ENCODE measurements around the gene CDT1. TPM values are rescaled to one million over a fixed set of nuclear protein-coding genes. Genes with fewer than 3 reads are reported as not detected.
"Not testable (repeated sequence)": the region's sequence is repeated elsewhere in the genome, so short reads cannot be mapped to it uniquely, and the experiment has no call there.

CDT1 gene
- total and polyA plus RNA-seq, 2 donors (not counting 1 experiment from before 2014, with no cell fraction given): 1.3 to 3.6 TPM

GRCh38 chr16:88785106-88785924 lies 18.3 kb upstream of the CDT1 start, which contains the start of gene PIEZO1:
Gene PIEZO1, minus strand, starts transcription at chr16:88785220. Its CDS starts 256 bp downstream, at chr16:88784964.
- Histone ChIP-seq H2AFZ (ENCODE audit: low read length) (no peak within 1 kb of the TSS), H3K27me3 (ENCODE audit: control insufficient read depth, insufficient read depth, low read length) (no peaks in the 10 kb centered on the region), H3K36me3 (ENCODE audit: control insufficient read depth, insufficient read depth, low read length) (peaks cover 1% of the 10 kb centered on the region), H3K79me2 (ENCODE audit: control insufficient read depth, insufficient read depth, low read length) (peaks cover 38% of the 10 kb centered on the region), H3K4me2 (ENCODE audit: extremely low read depth, insufficient read depth, low read length) (peak within 1 kb of the TSS; percentile 79), H3K9me3 (ENCODE audit: control insufficient read depth, insufficient read depth, low read depth, low read length) (no peaks in the 10 kb centered on the region), H4K20me1 (ENCODE audit: control insufficient read depth, extremely low read depth, insufficient read depth, low read length) (peaks cover under 1% of the 10 kb centered on the region), H3K4me3 (replicated peaks in 1 of 4; ENCODE audit: control extremely low read depth in 1 of 4, insufficient read depth in 1 of 4, low read depth in 3 of 4, low read length in 4 of 4) (peak within 1 kb of the TSS; percentile 65 to 97 (median 80)), H3K9ac (ENCODE audit: insufficient read depth, low read length) (peak within 1 kb of the TSS; percentile 86), H3K4me1 (ENCODE audit: control insufficient read depth, extremely low read depth, insufficient read depth, low read length) (peaks cover 27% of the 10 kb centered on the region), H3K27ac (ENCODE audit: insufficient read depth, low read length) (peak within 1 kb of the TSS; percentile 83)
- TF ChIP-seq EZH2 (IDR thresholded peaks at IDR 0.05; ENCODE audit: low read length, missing control alignments) (no peak), CTCF (conservative IDR thresholded peaks at IDR 0.05 in 1 of 2, IDR thresholded peaks at IDR 0.05 in 1 of 2; ENCODE audit: low read depth in 1 of 2, low read length in 2 of 2) (peak; percentile 65 to 76)
- peak; percentile 47 to 64 for DNase-seq (ENCODE audit: low read depth in 2 of 2)

- Histone ChIP-seq H3K36me3 (ENCODE audit: control insufficient read depth, insufficient read depth, low read length) (no peaks in the 10 kb centered on the region), H2AFZ (ENCODE audit: low read length) (no peak overlapping the region), H3K4me2 (ENCODE audit: extremely low read depth, insufficient read depth, low read length) (no peak overlapping the region), H4K20me1 (ENCODE audit: control insufficient read depth, extremely low read depth, insufficient read depth, low read length) (no peaks in the 10 kb centered on the region), H3K9ac (ENCODE audit: insufficient read depth, low read length) (no peak overlapping the region), H3K27ac (ENCODE audit: insufficient read depth, low read length) (no peak overlapping the region), H3K79me2 (ENCODE audit: control insufficient read depth, insufficient read depth, low read length) (peaks cover 14% of the 10 kb centered on the region), H3K4me3 (replicated peaks in 1 of 4; ENCODE audit: control extremely low read depth in 1 of 4, insufficient read depth in 1 of 4, low read depth in 3 of 4, low read length in 4 of 4) (no peak overlapping the region), H3K9me3 (ENCODE audit: control insufficient read depth, insufficient read depth, low read depth, low read length) (no peaks in the 10 kb centered on the region), H3K4me1 (ENCODE audit: control insufficient read depth, extremely low read depth, insufficient read depth, low read length) (peaks cover 7% of the 10 kb centered on the region), H3K27me3 (ENCODE audit: control insufficient read depth, insufficient read depth, low read length) (no peaks in the 10 kb centered on the region)
- DNase-seq (ENCODE audit: low read depth in 2 of 2): no peak
- TF ChIP-seq EZH2 (IDR thresholded peaks at IDR 0.05; ENCODE audit: low read length, missing control alignments): no peak
- no peak for TF ChIP-seq CTCF (conservative IDR thresholded peaks at IDR 0.05 in 1 of 2, IDR thresholded peaks at IDR 0.05 in 1 of 2; ENCODE audit: low read depth in 1 of 2, low read length in 2 of 2)
These were observed 15.8 kb upstream of the CDT1 start for GRCh38 chr16:88787579-88788314.

- H3K9me3 ChIP-seq (ENCODE audit: control insufficient read depth, insufficient read depth, low read depth, low read length); H3K9ac ChIP-seq (ENCODE audit: insufficient read depth, low read length); H4K20me1 ChIP-seq (ENCODE audit: control insufficient read depth, extremely low read depth, insufficient read depth, low read length); H3K36me3 ChIP-seq (ENCODE audit: control insufficient read depth, insufficient read depth, low read length); H3K4me1 ChIP-seq (ENCODE audit: control insufficient read depth, extremely low read depth, insufficient read depth, low read length); DNase-seq (ENCODE audit: low read depth in 2 of 2); H3K4me2 ChIP-seq (ENCODE audit: extremely low read depth, insufficient read depth, low read length); H3K27ac ChIP-seq (ENCODE audit: insufficient read depth, low read length); H3K4me3 ChIP-seq (replicated peaks in 1 of 4; ENCODE audit: control extremely low read depth in 1 of 4, insufficient read depth in 1 of 4, low read depth in 3 of 4, low read length in 4 of 4); H3K79me2 ChIP-seq (ENCODE audit: control insufficient read depth, insufficient read depth, low read length); H2AFZ ChIP-seq (ENCODE audit: low read length); H3K27me3 ChIP-seq (ENCODE audit: control insufficient read depth, insufficient read depth, low read length): not testable (repeated sequence)
These were observed 14.8 kb upstream of the CDT1 start for GRCh38 chr16:88788749-88789148.
